Esophagus muscularis mucosa (tissue), 4 donors: ENCODE measurements around the gene DCPS. TPM values are rescaled to one million over a fixed set of nuclear protein-coding genes. Genes with fewer than 3 reads are reported as not detected.

ENCODE experiments used
- DNase-seq: peaks from one replicate; pipeline ENCODE4 v3.0.0-alpha.2; 2017; ENCODE audit errors: extremely low spot score
- H3K27ac ChIP-seq, 4 donors: fragments of 200-600 bp; sonication (generic); replicated peaks in 1 of 4; 1 replicate in 3 of 4; 2 replicates in 1 of 4; pipeline ENCODE4 v1.5.1; 2016 to 2019; ENCODE audit warnings: mild to moderate bottlenecking in 1 of 4
- H3K27me3 ChIP-seq, 4 donors: fragments of 200-600 bp; sonication (generic); one replicate each; pipeline versions ENCODE4 v1.5.1 to v1.6.0; 2016 to 2019
- H3K36me3 ChIP-seq, 4 donors: fragments of 200-600 bp; sonication (generic); one replicate each; pipeline ENCODE4 v1.5.1; 2016 to 2019
- H3K4me1 ChIP-seq, 4 donors: fragments of 200-600 bp; sonication (generic); one replicate each; pipeline ENCODE4 v1.5.1; 2016 to 2019
- H3K4me3 ChIP-seq, 4 donors: fragments of 200-600 bp; sonication (generic); 1 replicate in 2 of 4; 2 replicates in 2 of 4; pipeline ENCODE4 v1.5.1; 2016 to 2019; ENCODE audit warnings: mild to moderate bottlenecking in 4 of 4, moderate library complexity in 1 of 4
- H3K9me3 ChIP-seq, 4 donors: fragments of 200-600 bp; sonication (generic); 1 replicate in 3 of 4; 2 replicates in 1 of 4; pipeline ENCODE4 v1.5.1; 2016 to 2019
- CTCF ChIP-seq, 3 experiments: fragments of 200-600 bp in 2 of 3; fragments of 450-650 bp in 1 of 3; sonication (generic) in 2 of 3; IDR thresholded peaks; one replicate each; pipeline ENCODE4 v1.5.1; 2017 to 2019; ENCODE audit warnings: antibody characterized with exemption in 3 of 3, mild to moderate bottlenecking in 2 of 3, moderate library complexity in 1 of 3
- EP300 ChIP-seq: sonication (generic); formaldehyde crosslinking; IDR thresholded peaks from one replicate; pipeline ENCODE4 v1.6.1; 2017; ENCODE audit warnings: antibody characterized with exemption
- POLR2A ChIP-seq: fragments of 450-650 bp; IDR thresholded peaks from one replicate; pipeline ENCODE4 v1.6.1; 2017; ENCODE audit warnings: antibody characterized with exemption, moderate library complexity, mild to moderate bottlenecking, low read depth
- POLR2AphosphoS5 ChIP-seq, 2 donors: sonication (generic); formaldehyde crosslinking; IDR thresholded peaks; one replicate each; pipeline ENCODE4 v1.6.1; 2017; ENCODE audit warnings: antibody characterized with exemption in 2 of 2
- WGBS: methylation state at CpG from one replicate; pipeline ENCODE4 v1.1.5; 2018; 5-methylcytosine and 5-hydroxymethylcytosine counted together
- intact Hi-C: fragments of 100-400 bp; cut with DNase I; formaldehyde crosslinking; loops from one replicate; pipeline ENCODE4 v1.15.1; 2023
- total RNA-seq, 4 donors: library from RNA; depleted of rRNA; stranded (reverse); fragments of >200 nt; gene quantifications; one replicate each; pipeline versions ENCODE4 v1.1.0 to v1.2.1, GENCODE V29; 2016

DCPS gene
- total RNA-seq, 4 donors from 2014 or later: 8.0 to 18.4 (median 14.3) TPM

- H3K27me3 ChIP-seq: no peaks in the 10 kb centered on the region
- intact Hi-C loops: no loop called here
- peaks cover 0 to 20% (median 12%) of the 10 kb centered on the region in 4 donors for H3K36me3 ChIP-seq
- 95% methylated on average over 10 of the region's 13 CpGs for WGBS
- no peak overlapping the region for H3K4me3 ChIP-seq
- H3K27ac ChIP-seq: no peak overlapping the region
- TF ChIP-seq EP300: no peak
- no peak for TF ChIP-seq POLR2AphosphoS5 (IDR thresholded peaks at IDR 0.05)
- TF ChIP-seq POLR2A: no peak
- TF ChIP-seq CTCF (IDR thresholded peaks at IDR 0.05): no peak
- no peak for DNase-seq
- H3K4me1 ChIP-seq: peaks cover 20 to 31% (median 25%) of the 10 kb centered on the region in 4 donors
- H3K9me3 ChIP-seq: no peaks in the 10 kb centered on the region
These were observed 27.4 kb downstream of the DCPS start for GRCh38 chr11:126331286-126331685.

GRCh38 chr11:126332221-126332711 is 28.4 kb downstream of the DCPS start:
- peaks cover 0 to 20% (median 13%) of the 10 kb centered on the region in 4 donors for H3K36me3 ChIP-seq
- H3K27me3 ChIP-seq: no peaks in the 10 kb centered on the region
- intact Hi-C loops: no loop called here
- 63% methylated on average over 5 of the region's 5 CpGs for WGBS
- H3K9me3 ChIP-seq: no peaks in the 10 kb centered on the region
- TF ChIP-seq POLR2AphosphoS5 (IDR thresholded peaks at IDR 0.05) (peak in 1 of 2 donors; percentile 31), EP300 (no peak)
- peak overlapping the region in 1 of 4 donors; percentile 13 for H3K27ac ChIP-seq
- H3K4me3 ChIP-seq: no peak overlapping the region
- peaks cover 24 to 33% (median 32%) of the 10 kb centered on the region in 4 donors for H3K4me1 ChIP-seq
- DNase-seq: no peak

- no peaks in the 10 kb centered on the region for H3K27me3 ChIP-seq
- intact Hi-C loops: no loop called here
- peaks cover 24 to 40% (median 35%) of the 10 kb centered on the region in 4 donors for H3K4me1 ChIP-seq
- no peak for DNase-seq
- H3K9me3 ChIP-seq: no peaks in the 10 kb centered on the region
- no peak overlapping the region for H3K4me3 ChIP-seq
- TF ChIP-seq POLR2AphosphoS5 (IDR thresholded peaks at IDR 0.05): no peak
- no peak for TF ChIP-seq POLR2A
- TF ChIP-seq EP300: no peak
- TF ChIP-seq CTCF (IDR thresholded peaks at IDR 0.05): no peak
- peaks cover 0 to 22% (median 13%) of the 10 kb centered on the region in 4 donors for H3K36me3 ChIP-seq
- no peak overlapping the region for H3K27ac ChIP-seq
- 97% methylated on average over 7 of the region's 7 CpGs for WGBS
These were observed 29.3 kb downstream of the DCPS start for GRCh38 chr11:126333142-126333541.

GRCh38 chr11:126334659-126335462 is 31.0 kb downstream of the DCPS start:
- Histone ChIP-seq H3K9me3 (no peaks in the 10 kb centered on the region), H3K27me3 (no peaks in the 10 kb centered on the region), H3K27ac (no peak overlapping the region), H3K4me3 (no peak overlapping the region), H3K4me1 (peaks cover 31 to 48% (median 45%) of the 10 kb centered on the region in 4 donors), H3K36me3 (peaks cover 0 to 30% (median 21%) of the 10 kb centered on the region in 4 donors)
- intact Hi-C loops: no loop called here
- WGBS: 82% methylated on average over 6 of the region's 6 CpGs
- no peak for DNase-seq
- no peak for TF ChIP-seq CTCF (IDR thresholded peaks at IDR 0.05)
- TF ChIP-seq POLR2AphosphoS5 (IDR thresholded peaks at IDR 0.05): no peak
- no peak for TF ChIP-seq POLR2A
- TF ChIP-seq EP300: no peak

GRCh38 chr11:126335463-126335760 is 31.6 kb downstream of the DCPS start:
- no peaks in the 10 kb centered on the region for H3K9me3 ChIP-seq
- no peak overlapping the region for H3K27ac ChIP-seq
- H3K4me3 ChIP-seq: no peak overlapping the region
- H3K4me1 ChIP-seq: peaks cover 36 to 52% (median 51%) of the 10 kb centered on the region in 4 donors
- DNase-seq: no peak
- intact Hi-C loops: no loop called here
- H3K36me3 ChIP-seq: peaks cover 0 to 31% (median 23%) of the 10 kb centered on the region in 4 donors
- WGBS: 86% methylated on average over 5 of the region's 5 CpGs
- TF ChIP-seq EP300 (no peak), POLR2AphosphoS5 (IDR thresholded peaks at IDR 0.05) (no peak), CTCF (IDR thresholded peaks at IDR 0.05) (no peak), POLR2A (no peak)
- no peaks in the 10 kb centered on the region for H3K27me3 ChIP-seq
